GM12878 (cell line): ENCODE measurements around the gene HAUS7. TPM values are rescaled to one million over a fixed set of nuclear protein-coding genes. Genes with fewer than 3 reads are reported as not detected.

Source experiments
- ATAC-seq: fragments of 200-7000 bp; cut with Tn5 transposase; 3 replicates; pipeline ENCODE4 v1.9.1; 2020; ENCODE audit warnings: mild to moderate bottlenecking, moderate library complexity
- BruUV-seq: library from RNA; stranded (reverse); fragments of 400-500 nt; replicated peaks from 2 replicates; lab custom pipeline; 2021; lab: Mats Ljungman, UMichigan
- CTCF ChIA-PET: fragments of 300-600 bp; sonication (Branson Sonifier 250); formaldehyde crosslinking; extraction: SDS; loops from one replicate; lab custom pipeline; 2021; ENCODE audit warnings: inconsistent platforms; lab: Yijun Ruan, JAX
- POLR2A ChIA-PET: fragments of 350-600 bp; formaldehyde crosslinking; extraction: SDS; loops from one replicate; lab custom pipeline; 2021; ENCODE audit warnings: inconsistent platforms; lab: Charles Lee
- RAD21 ChIA-PET: fragments of 300-600 bp; sonication (Branson Sonifier 250); formaldehyde crosslinking; loops from one replicate; lab custom pipeline; 2023; ENCODE audit warnings: antibody characterized with exemption; ENCODE audit not compliant: unreplicated experiment; lab: Charles Lee
- SMC1A ChIA-PET: fragments of 300-600 bp; sonication (Branson Sonifier 250); formaldehyde crosslinking; loops from one replicate; lab custom pipeline; 2023; ENCODE audit not compliant: unreplicated experiment, uncharacterized antibody; lab: Charles Lee
- DNase-seq: peaks from one replicate; pipeline ENCODE4 v3.0.0-alpha.2; 2011; ENCODE audit warnings: low read depth, low spot score
- FAIRE-seq: peaks from 3 replicates; lab custom pipeline; 2011; peaks lifted over from hg19 to GRCh38; lab: Jason Lieb, UNC
- H2AFZ ChIP-seq: 2 replicates; pipeline ENCODE4 v1.6.0; 2011; ENCODE audit warnings: low read depth, low read length, control low read depth; ENCODE audit not compliant: control insufficient read depth
- H3K27ac ChIP-seq: 2 replicates; pipeline ENCODE4 v1.5.1; 2011; ENCODE audit warnings: control low read depth; ENCODE audit not compliant: control insufficient read depth, insufficient read depth
- H3K27me3 ChIP-seq, 2 experiments: replicated peaks in 1 of 2; 2 replicates each; pipeline versions ENCODE4 v1.6.0 to v1.6.1; 2011; ENCODE audit warnings: low read length in 1 of 2; ENCODE audit not compliant: control insufficient read depth in 2 of 2, insufficient read depth in 2 of 2
- H3K36me3 ChIP-seq, 2 experiments: 2 replicates each; pipeline ENCODE4 v1.5.1; 2011; ENCODE audit warnings: low read length in 1 of 2; ENCODE audit not compliant: control insufficient read depth in 2 of 2, insufficient read depth in 2 of 2
- H3K4me1 ChIP-seq: 2 replicates; pipeline ENCODE4 v1.6.1; 2011; ENCODE audit warnings: mild to moderate bottlenecking, low read length, moderate library complexity, mixed read lengths; ENCODE audit not compliant: control insufficient read depth, insufficient read depth
- H3K4me2 ChIP-seq: 2 replicates; pipeline ENCODE4 v1.6.0; 2011; ENCODE audit warnings: control low read depth; ENCODE audit not compliant: control insufficient read depth, insufficient read depth
- H3K4me3 ChIP-seq: fragments of 200-600 bp; sonication (generic); 2 replicates; pipeline ENCODE4 v1.5.1; 2016
- H3K79me2 ChIP-seq: 2 replicates; pipeline ENCODE4 v1.6.0; 2011; ENCODE audit warnings: low read length; ENCODE audit not compliant: control insufficient read depth, insufficient read depth
- H3K9ac ChIP-seq: 2 replicates; pipeline ENCODE4 v1.8.0; 2011; ENCODE audit warnings: low read length, control low read depth, mixed read lengths; ENCODE audit not compliant: control insufficient read depth, insufficient read depth
- H3K9me3 ChIP-seq: replicated peaks from 3 replicates; pipeline ENCODE4 v1.5.1; 2011; ENCODE audit warnings: mild to moderate bottlenecking, low read length; ENCODE audit not compliant: control insufficient read depth, insufficient read depth
- H4K20me1 ChIP-seq: 2 replicates; pipeline ENCODE4 v1.6.0; 2011; ENCODE audit not compliant: control insufficient read depth, insufficient read depth
- ATF7 ChIP-seq: fragments of 450-650 bp; IDR thresholded peaks from 2 replicates; pipeline ENCODE4 v1.6.1; 2016; ENCODE audit warnings: low read depth, mild to moderate bottlenecking
- BCL11A ChIP-seq: IDR thresholded peaks from 2 replicates; pipeline ENCODE4 v1.6.1; 2011; ENCODE audit warnings: low read depth, low read length
- CBX5 ChIP-seq: sonication (generic); IDR thresholded peaks from 2 replicates; pipeline ENCODE4 v1.6.1; 2016; ENCODE audit warnings: low read depth, moderate library complexity, mild to moderate bottlenecking, inconsistent platforms
- CHD1 ChIP-seq: IDR thresholded peaks from 2 replicates; pipeline ENCODE4 v1.6.1; 2012; ENCODE audit warnings: low read depth, low read length, improper control_type of control experiment
- CHD2 ChIP-seq: IDR thresholded peaks from 2 replicates; pipeline ENCODE4 v1.6.1; 2011; ENCODE audit warnings: low read depth, low read length, improper control_type of control experiment, borderline replicate concordance
- CHD4 ChIP-seq: fragments of 200-600 bp; sonication (generic); IDR thresholded peaks from 2 replicates; pipeline ENCODE4 v1.6.1; 2016; ENCODE audit warnings: mild to moderate bottlenecking
- EED ChIP-seq: sonication (generic); IDR thresholded peaks from 2 replicates; pipeline ENCODE4 v1.6.1; 2016; ENCODE audit warnings: antibody characterized with exemption, low read depth
- FOS ChIP-seq: IDR thresholded peaks from 3 replicates; pipeline ENCODE4 v1.6.1; 2011; ENCODE audit warnings: borderline replicate concordance; ENCODE audit not compliant: insufficient read length; ENCODE audit errors: extremely low read depth
- IKZF1 ChIP-seq: fragments of 450-650 bp; conservative IDR thresholded peaks from 2 replicates; pipeline ENCODE4 v1.6.1; 2017; ENCODE audit warnings: antibody characterized with exemption, mild to moderate bottlenecking
- IKZF2 ChIP-seq, 2 experiments: fragments of 450-650 bp; IDR thresholded peaks; 2 replicates each; pipeline ENCODE4 v1.6.1; 2017; ENCODE audit warnings: mild to moderate bottlenecking in 2 of 2, moderate library complexity in 2 of 2
- KAT2A ChIP-seq: conservative IDR thresholded peaks from 2 replicates; pipeline ENCODE4 v1.6.1; 2011; ENCODE audit warnings: low read depth, low read length; ENCODE audit not compliant: control insufficient read depth
- KDM1A ChIP-seq: fragments of 200-600 bp; sonication (generic); IDR thresholded peaks from 2 replicates; pipeline ENCODE4 v1.6.1; 2016; ENCODE audit warnings: borderline replicate concordance
- MAX ChIP-seq: IDR thresholded peaks from 2 replicates; pipeline ENCODE4 v1.6.1; 2012; ENCODE audit warnings: low read depth, low read length, improper control_type of control experiment
- NFYA ChIP-seq: IDR thresholded peaks from 2 replicates; pipeline ENCODE4 v1.6.1; 2011; ENCODE audit warnings: low read depth, mild to moderate bottlenecking, low read length, improper control_type of control experiment, borderline replicate concordance
- NKRF ChIP-seq: fragments of 450-650 bp; conservative IDR thresholded peaks from 2 replicates; pipeline ENCODE4 v1.6.1; 2017; ENCODE audit warnings: mild to moderate bottlenecking, moderate library complexity
- POLR2AphosphoS2 ChIP-seq: IDR thresholded peaks from 2 replicates; pipeline ENCODE4 v1.6.1; 2011; ENCODE audit warnings: low read depth, mild to moderate bottlenecking, low read length, improper control_type of control experiment, moderate library complexity
- RUNX3 ChIP-seq: IDR thresholded peaks from 2 replicates; pipeline ENCODE4 v1.6.1; 2012; ENCODE audit warnings: low read length, inconsistent platforms
- TARDBP ChIP-seq: IDR thresholded peaks from 2 replicates; pipeline ENCODE4 v1.6.1; 2016; ENCODE audit warnings: borderline replicate concordance
- WGBS: methylation state at CpG from one replicate; pipeline ENCODE4 v1.1.6; 2016; ENCODE audit warnings: low lambda C conversion rate; ENCODE audit not compliant: insufficient replicate concordance, insufficient coverage; ENCODE audit errors: missing lambda C conversion rate; 5-methylcytosine and 5-hydroxymethylcytosine counted together
- in situ Hi-C: fragments of 300-500 bp; cut with MboI; formaldehyde crosslinking; loops from 9 replicates; pipeline ENCODE4 v1.14.3; 2018; ENCODE audit warnings: mixed read lengths
- intact Hi-C: fragments of 100-400 bp; cut with micrococcal nuclease; formaldehyde crosslinking; loops from one replicate; pipeline ENCODE4 v1.14.2; 2022; ENCODE audit not compliant: unreplicated experiment
- polyA plus RNA-seq, 11 experiments: library from polyadenylated mRNA; depleted of rRNA in 4 of 11; unstranded in 6 of 11; stranded (reverse) in 5 of 11; fragments of >200 nt; fragmentation: Nextera tagmentation in 4 of 11; fragmentation: Illumina TruSeq in 1 of 11; extraction: Ambion mirVana in 4 of 11; extraction: Trizol in 1 of 11; gene quantifications; 1 replicate in 1 of 11; 2 replicates in 10 of 11; pipeline versions ENCODE4 v1.2.1 to v1.2.3, GENCODE V29; 2011 to 2016; ENCODE audit warnings: inconsistent platforms in 2 of 11, missing spikeins in 2 of 11, low read depth in 1 of 11
- total RNA-seq, 4 experiments: library from RNA; depleted of rRNA in 3 of 4; stranded (reverse); fragments of >200 nt in 3 of 4; fragmentation: Illumina TruSeq in 1 of 4; extraction: Trizol in 1 of 4; gene quantifications; 2 replicates each; pipeline versions ENCODE4 v1.2.1 to v1.2.3, GENCODE V29; 2013 to 2021

HAUS7 gene
- total and polyA plus RNA-seq, 10 of the 15 experiments (the other 5 are each of a cell fraction or from before 2014, with no cell fraction given): 6.7 to 63.3 (median 24.1) TPM

GRCh38 chrX:153440556-153441135 lies 29.7 kb downstream of the HAUS7 start:
- ChIA-PET SMC1A (no interaction called here), POLR2A (no interaction called here), RAD21 (no interaction called here), CTCF (no interaction called here)
- no TSS peak for BruUV-seq
- Histone ChIP-seq H3K4me3 (no peak overlapping the region), H2AFZ (no peak overlapping the region), H3K36me3 (no peaks in the 10 kb centered on the region), H3K9me3 (no peaks in the 10 kb centered on the region; the same call in 2 of the 3 replicates), H4K20me1 (no peaks in the 10 kb centered on the region), H3K27ac (no peak overlapping the region), H3K4me2 (no peak overlapping the region), H3K27me3 (no peaks in the 10 kb centered on the region), H3K9ac (no peak overlapping the region), H3K4me1 (no peaks in the 10 kb centered on the region), H3K79me2 (no peaks in the 10 kb centered on the region)
- WGBS: 40% methylated on average over 13 of the region's 13 CpGs
- intact Hi-C loops: no loop called here
- FAIRE-seq (no peak), ATAC-seq (no peak), DNase-seq (no peak)
- TF ChIP-seq MAX: no peak
- no peak for TF ChIP-seq TARDBP
- TF ChIP-seq CBX5: no peak
- TF ChIP-seq BCL11A: no peak
- no peak for TF ChIP-seq KAT2A
- no peak for TF ChIP-seq CHD2
- no peak for TF ChIP-seq IKZF1
- no peak for TF ChIP-seq NKRF
- TF ChIP-seq RUNX3: no peak
- no peak for TF ChIP-seq CHD4
- no peak for TF ChIP-seq IKZF2 (IDR thresholded peaks at IDR 0.05)
- TF ChIP-seq EED: no peak
- TF ChIP-seq POLR2AphosphoS2: no peak
- no peak for TF ChIP-seq ATF7
- no peak for TF ChIP-seq CHD1
- no peak for TF ChIP-seq KDM1A
- TF ChIP-seq NFYA: no peak
- no peak for TF ChIP-seq FOS
- in situ Hi-C loops: no loop called here
